GM19324 (cell line): ENCODE data around the gene SKOR1.

ENCODE experiments used
- ATAC-seq: cut with Tn5 transposase; IDR thresholded peaks from one replicate; pipeline ENCODE4 v1.9.1; 2021; ENCODE audit warnings: mild to moderate bottlenecking, moderate library complexity; ENCODE audit not compliant: unreplicated experiment, low FRiP score

The SKOR1 gene

DNA sequence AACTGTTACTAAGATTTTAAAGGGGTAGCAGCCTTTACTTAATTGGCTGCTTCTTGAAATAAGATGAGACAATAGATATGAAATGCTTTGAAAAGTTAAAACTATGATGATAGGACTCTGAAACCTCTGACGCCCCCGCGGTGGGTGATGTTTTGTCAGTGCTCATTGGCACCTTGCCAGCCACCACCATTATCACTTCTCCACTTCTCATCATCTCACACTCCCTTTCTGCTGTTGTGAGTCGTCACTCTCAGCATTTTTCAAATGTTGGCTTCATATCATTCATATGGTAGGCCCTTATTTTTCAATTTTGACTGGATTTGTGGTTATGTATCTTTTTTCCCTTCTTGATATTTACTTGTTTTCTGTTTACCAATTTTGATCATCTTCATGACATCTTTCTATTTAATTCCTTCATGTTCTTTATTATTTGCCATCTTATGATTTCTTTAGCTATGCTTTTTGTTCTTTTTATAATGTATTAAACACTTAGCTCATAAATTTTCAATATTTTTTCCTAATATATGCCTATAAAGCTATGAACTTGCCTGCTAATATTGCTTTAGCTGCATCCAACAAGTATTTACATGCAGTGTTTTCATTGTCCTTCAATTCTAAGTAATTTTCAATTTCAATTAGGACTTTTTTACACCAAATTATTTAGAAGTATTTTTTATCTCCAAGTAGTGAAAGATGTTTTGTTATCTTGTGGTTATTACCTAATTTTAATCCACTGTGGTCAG, 30.3 kb upstream of the SKOR1 start:
- ATAC-seq, result no peak

DNA sequence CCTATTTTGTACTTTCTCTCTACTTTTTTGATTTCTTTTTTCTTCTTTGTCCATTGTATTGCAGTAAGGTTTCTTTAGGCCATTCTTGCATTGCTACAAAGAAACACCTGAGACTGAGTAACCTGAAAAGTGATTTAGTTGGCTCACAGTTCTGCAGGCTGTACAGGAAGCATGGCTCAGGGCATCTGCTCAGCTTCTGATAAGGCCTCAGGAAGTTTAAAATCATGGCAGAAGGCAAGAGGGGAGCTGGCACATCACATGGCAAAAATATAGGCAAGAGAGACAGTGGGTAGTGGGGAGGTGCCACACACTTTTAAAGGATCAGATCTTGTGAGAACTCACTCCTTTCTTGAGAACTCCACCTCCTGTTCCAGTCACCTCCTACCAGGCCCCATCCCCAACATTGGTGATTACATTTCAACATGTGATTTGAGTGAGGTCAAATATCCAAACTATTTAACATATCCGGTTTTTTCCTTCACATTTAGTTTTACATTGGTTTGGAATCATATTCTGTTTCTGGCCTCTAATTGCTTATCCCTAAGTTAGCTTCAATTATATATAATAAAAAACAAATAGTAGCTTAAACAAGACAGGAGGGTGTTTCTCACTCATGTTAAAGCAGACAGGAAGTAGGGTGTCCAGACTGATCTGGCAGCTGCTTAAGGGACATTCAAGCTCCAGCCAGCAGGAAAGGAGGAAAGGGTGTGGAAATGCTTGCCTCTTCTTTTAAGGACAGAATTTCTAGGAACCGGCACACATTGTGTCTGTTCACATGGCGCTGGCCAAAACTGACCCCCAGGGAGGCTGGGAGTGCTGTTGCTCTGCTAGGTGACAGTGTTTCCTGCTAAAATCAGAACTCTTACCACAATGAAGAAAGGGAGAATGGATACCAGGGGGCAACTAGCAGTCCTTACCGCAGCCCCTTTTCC, 28.8 kb upstream of the SKOR1 start:
- no peak for ATAC-seq

DNA sequence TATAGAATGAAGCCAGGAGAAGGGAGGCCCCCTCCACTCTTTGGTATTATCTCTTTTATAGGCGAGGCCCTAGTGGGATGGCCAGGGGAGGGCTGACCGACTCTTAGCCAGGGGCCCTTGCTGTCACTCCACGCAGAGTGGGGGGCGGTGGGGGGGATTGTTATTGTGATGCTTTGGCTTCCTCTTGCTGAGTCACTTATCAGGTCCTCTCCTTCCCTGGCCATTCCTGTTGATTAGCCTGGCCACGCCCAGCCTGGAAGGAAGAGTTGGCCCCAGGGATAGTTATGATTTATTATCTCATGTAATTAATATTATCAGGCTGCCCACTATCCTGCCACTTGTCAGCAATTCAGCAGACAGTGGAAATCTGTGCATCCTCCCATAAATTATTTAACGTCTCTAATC, 25.5 kb upstream of the SKOR1 start:
- no peak for ATAC-seq

DNA sequence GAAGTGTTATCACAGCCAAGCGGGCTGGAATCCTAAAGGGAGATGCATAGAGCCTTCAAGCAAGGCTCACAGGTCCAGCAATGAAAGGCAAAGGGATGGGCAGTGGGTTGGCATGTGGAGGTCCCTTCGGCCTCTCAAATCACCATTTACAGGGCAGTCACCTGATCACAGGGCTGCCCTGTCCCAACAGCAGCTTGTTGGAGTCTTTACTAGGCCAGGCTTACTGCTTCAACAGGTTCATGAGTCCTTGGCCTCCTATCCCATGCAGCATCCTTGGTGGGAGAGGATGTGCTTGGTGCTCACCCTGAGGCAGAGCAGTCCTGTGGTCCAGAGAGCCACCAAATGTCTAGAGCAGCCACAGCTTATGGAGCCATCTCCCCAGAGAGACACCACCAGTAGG, 24.2 kb upstream of the SKOR1 start:
- no peak for ATAC-seq

DNA sequence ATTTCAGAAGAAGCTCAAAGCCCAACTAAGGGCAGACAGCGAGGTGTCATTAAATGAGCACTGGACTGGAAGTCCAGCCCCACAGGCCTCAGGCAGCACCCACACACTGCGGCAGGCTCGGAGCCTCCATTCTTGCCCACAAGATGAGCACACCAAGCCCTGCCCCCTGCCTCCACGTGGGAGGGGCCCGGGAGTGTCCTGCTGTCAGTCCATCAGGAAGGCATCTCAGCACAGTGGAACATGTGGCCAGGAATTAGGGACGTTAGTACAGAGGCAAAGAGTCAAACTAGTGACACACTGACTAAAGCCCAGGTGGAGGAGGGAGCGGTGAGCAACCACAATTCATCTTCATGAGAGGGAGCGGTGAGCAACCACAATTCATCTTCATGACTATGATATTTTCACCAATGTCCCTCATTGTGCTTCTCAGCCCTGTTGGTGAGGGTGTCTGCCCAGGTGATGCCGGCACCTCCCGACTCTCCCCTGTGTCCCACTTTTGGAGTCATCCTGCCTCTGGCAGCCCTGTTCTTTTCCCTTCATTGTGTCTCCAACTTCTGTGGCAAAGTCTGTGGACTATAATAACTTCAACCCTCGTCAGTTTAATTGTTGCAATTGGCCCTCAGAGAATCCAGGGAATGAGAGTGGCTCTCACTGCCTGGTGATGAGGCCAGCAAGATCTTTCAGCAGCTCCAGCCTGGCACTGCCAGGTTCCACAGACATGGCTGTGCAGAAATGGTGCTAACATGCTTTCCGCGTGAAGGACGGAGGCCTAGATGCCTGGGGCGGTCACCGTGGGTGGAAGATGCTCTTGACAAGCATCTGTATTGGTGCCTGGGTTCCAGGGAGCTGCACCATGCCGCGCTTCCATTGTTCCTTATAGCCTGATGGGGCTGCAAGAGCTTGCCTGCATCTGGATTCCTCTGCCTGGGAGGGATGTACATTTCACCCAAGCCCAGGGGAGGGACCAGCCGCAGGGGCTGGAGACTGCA, 23.1 kb upstream of the SKOR1 start:
- ATAC-seq, result no peak

DNA sequence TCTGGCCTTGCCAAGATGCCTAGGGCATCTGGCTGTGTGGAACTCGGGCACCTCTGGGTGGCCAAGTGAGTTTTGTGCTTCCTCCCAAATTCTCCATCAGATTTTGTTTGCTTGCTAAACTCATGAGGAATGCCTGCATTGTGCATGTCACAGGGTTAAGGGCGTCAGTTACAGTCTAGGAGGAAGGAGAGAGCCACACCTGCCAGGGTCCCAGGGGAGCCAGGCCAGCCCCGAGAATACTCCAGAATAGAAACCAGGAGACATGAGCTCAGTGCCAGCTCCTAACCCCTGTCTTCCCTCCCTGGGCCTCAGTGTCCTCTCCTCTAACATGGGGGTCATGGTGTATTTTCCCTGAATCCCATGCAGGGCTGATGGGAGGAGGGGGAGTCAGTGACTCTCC, 22.0 kb upstream of the SKOR1 start:
- no peak for ATAC-seq

DNA sequence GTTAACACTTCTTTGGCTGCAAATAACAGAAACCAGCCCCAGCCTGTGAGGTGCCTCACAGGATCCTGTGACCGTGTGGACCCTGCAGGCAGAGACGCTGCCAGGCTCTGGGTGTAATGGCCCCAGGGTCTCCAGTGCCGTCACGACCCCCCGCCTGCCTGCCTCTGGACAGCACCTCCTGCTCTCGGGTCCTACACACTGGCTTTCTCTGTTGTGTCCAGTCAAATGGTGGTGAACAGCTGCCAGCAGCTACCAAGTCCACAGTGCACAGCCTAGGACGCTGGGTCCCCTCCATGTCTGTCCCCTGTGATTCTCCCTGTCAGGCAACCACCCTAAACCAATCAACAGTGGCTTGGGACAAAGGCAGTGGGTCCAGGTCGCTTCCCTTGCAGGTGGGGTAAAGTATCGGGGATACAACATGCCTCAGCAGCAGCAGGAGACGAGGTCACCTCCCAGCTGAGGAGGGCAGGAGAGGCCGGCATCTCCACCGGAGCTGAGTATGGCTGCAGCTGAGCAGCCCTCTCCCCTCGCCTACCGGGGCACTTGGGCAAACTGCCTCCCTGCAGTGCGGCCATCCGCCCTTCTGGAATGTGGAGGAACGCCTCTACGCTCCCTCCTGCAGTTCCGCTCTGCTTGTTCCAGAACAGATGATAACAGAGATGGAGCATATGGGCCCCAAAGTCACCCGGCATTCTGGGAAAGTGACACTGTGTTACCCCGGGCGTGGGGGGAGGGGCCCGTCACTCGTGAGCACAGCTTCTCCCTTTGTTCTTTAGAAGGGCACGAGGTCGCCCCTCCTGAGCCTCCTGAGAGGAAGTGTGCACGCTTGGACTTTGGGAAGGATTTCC, 21.1 kb upstream of the SKOR1 start:
- ATAC-seq, result no peak

DNA sequence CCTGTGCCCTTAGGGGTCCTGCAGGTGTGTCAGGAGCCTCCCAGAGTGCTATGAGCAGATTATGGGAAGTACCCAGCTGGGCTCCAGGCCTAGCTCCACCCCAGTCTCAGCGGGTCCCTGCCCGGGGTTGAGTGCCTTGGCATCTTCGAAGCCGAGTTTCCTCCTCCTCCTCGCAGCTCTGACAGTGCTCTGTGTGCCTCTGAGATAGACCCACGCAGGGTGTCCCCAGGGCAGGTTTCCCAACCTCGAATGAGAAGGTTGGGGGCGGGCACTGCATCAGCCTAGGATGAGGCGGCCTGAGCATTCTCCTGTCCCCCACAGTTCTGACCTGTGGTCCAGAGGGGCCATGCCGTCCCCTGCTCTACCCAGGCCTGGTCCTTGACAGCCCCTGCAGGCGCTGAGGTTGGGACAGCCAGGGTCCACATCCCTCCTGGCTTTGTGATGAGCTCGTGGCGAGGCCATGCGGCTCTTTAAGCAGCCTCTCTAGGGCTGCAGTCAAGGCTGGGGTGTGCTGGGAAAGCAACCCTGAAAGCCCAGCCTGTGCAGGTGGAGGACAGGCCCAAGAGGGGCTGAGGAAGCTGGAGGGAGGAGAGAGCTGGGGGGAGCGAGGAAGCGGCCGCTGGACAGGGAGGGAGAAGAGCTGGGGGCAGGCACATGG, 20.2 kb upstream of the SKOR1 start:
- no peak for ATAC-seq

DNA sequence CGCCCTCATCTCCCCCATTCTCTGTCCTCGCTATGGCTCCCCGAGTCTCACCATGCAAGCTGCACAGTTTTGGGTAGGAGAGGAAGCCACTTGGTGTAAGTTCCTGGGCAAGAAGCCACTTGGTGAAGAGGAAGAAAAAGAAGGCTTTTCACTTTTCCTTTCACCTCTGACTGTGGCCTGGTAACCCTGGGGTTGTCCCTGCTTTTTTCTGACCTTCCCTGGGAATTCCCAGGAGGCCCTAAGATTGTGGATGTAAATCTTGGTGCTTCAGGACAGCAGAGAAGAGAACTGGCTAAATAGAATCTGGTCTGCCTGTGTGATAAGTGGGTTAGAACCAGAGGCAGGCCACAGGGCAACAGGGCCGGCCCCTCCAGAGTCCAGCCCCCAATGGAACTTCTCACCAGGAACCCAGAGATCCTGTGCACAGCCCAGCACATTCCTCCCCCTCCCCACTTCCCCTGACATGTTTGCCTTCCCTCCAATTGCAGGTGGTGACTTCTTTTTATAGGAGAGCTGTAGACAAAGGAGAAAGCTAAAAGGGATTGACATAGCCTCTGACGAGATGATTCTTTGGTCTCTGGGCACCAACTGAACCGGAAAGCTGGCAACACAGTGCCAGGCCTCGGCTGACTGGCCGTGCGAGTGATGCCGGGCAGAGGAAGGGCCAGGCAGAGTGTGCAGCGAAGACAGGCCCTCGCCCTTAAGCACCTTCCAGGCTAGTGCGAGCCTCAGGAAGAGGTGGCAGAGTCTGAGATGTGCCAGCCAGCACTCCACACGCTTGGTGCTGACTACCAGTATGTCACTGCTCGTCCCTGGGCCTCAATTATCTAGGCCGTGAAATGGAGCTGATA, 19.4 kb upstream of the SKOR1 start:
- no peak for ATAC-seq

DNA sequence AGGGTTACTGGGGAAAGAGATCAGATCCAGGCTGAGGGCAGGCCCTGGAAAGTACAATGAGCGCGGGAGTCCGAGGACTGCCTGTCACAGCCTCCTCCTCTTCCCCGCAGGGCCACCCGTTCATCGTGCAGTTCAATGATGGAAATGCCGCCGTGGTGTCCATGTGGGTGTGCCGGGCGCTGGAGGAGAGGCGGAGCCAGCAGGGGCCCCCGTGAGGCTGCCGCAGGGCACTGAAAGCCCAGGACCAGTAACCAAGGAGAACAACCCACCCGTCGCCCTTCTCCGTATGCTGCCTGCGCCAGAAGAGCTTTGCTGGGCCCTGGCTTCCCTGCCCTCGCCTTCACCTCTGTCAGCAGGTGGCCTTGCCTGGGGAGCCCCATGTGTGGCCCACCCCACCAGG, 18.8 kb upstream of the SKOR1 start:
- no peak for ATAC-seq

DNA sequence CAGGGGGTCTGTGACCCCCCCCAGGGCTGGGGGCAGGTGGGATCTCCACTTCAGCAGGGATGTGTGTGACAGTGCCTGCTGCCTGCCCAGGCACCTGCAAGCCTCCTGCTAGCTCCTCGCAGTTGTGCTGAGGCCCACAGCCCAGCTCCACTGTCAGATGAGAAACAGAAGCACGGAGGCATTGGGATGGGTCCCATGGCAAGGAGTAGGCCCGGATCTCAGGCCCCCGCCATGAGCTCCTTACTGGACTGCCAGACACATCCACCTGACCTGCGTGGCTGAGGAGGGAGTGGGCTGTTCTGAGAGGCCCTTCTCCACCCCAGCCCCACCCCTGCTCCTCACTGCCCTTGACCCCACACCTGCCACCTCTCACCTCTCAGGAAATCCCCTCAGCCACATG, 18.2 kb upstream of the SKOR1 start:
- no peak for ATAC-seq

DNA sequence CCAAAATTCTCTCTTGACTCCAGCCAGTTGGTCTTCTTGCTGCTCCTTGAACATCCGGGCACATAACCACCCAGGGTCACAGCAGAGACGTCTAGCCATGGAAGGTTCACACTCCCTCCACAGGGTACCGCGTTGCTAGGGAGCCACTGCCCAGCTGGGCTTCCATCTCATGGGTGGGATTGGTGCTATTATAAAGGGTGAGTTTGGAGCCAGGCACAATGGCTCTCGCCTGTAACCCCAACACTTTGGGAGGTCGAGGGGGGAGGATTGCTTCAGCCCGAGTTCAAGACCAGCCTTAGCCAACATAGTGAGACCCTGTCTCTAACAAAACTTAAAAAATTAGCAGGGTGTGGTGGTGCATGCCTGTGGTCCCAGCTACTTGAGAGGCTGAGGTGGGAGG, 17.5 kb upstream of the SKOR1 start:
- ATAC-seq, result no peak

DNA sequence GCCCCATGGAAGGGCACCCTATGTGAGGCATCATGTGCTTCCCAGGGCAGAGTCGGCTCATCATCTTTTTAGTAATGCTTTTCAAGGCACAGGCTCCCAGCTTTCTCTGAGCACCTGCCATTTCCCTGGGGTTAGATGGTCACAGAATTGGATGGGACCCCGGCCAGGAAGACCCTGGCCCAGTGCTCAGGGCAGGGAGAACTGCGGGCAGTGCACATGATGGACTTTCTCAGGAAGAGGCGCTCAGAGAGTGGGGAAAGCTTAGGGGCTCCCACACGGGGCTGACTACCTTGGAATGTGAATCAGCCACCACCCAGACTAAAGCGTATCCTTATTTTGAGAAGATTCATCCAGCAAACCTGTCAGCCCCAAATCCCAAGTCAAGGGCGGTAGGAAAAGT, 16.5 kb upstream of the SKOR1 start:
- ATAC-seq, result no peak

DNA sequence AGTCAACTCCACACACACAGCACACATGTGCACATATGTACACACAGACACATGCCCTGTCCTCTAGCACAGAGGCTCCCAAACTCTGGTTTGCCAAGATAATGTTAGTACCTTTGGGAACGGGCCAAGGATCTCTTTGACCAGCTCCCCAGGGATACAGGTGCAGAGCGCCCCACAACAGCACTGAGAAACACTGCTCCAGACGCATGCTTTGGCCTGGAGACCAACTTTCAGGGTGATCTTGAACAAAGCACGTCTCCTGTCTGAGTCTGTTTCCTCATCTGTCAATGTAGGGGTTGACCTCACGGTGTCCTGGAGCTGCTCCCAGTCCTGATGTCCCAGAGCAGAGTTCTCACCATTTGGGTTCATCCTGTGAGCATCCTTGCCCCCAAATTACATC, 15.9 kb upstream of the SKOR1 start:
- no peak for ATAC-seq

DNA sequence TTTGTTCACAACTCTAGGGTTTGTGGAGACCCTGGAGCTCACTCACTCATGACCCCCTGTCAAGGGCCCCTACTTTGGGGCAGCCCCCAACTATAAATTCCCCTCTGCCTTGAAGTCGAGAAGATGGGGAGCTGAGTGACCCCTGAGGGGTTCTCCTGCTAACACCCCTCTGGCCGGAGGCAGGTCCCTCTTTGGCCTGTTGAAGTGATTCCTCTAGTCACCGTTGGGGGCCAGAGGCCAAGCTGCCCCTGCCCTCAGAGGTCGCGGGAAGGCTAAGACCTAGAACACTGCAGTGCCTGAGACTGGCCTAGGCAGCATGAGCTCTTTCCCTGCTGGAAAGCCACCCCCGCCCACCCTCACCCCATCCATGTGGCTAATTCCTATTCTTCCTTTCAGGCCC, 15.4 kb upstream of the SKOR1 start:
- no peak for ATAC-seq

DNA sequence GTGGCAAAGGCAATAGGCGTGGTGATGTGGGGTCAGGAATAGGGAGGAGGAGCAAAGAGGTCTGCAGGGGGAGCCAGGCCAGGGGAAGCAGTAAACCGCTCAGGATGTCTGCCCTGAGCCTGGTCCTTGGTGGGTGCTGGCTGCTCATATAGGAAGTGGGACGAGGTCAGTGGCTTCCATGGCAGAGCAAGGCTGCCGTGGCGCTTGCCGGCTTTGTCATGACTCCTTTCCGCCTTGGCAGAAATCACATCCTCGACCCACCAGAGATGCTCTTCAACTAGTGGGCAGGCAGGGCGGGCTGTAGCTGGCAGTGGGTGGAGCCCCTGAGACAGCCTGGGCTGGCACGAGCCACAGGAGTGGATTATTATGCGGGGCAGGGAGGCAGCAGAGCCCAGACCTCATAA, 13.1 kb upstream of the SKOR1 start:
- no peak for ATAC-seq

DNA sequence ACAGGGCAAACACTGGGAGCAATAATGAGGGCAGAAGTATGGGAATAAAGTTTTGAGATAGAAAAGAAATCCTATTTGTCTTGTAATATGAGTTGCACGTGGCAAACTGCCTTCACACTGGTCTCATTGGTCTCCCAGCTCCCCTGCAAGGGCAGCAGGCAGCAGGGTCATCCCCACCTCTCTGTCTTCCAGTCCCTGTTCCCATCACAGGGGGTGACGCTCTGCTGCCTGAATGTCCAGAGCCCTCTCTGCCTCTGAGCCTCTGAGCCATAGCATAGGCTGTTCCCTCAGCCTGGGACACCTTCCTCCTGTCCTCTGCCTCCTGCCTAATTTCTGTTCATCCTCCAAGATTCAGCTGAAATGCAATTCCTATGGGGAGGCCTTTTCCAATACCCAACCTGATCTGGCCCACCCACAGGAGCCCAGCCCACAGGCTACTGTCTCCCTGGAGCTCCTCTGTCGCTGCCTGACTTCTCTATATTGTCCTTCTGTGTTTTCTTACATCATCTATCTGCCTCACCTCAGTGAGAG, 12.1 kb upstream of the SKOR1 start:
- no peak for ATAC-seq

DNA sequence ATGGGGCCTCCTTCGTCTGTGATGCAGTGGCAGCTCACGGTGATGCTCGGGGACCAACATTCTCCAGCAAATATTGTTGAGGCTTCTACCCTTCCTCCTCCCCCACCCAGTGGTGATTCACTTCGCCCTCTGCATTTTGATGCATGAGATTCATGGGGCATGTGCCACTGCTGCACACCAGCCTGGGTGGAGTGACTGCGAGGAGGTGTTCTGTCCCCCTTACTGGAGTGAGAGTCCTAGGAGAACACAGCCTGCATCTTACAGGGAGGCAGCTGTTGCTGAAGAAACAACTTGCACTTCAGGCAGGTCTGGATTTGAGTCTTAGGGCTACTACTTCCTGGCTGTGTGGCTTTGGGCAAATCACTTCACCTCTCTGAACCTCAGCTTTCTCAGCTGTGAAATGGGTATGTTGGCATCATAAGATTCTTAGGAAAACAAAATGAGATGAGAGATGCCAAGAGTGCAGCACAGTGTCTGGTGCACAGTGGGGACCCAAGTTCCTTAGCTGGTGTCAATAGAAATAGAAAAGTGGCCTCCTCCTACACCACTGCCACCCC, 10.2 kb upstream of the SKOR1 start:
- no peak for ATAC-seq
